ENCODE data around the gene PPP2R3A. TPM values are rescaled to one million over a fixed set of nuclear protein-coding genes. Genes with fewer than 3 reads are reported as not detected.

Gene PPP2R3A
- total and polyA plus RNA-seq, 9 of the 15 experiments (the other 6 are each of a cell fraction or from before 2014, with no cell fraction given) = 0.10 to 0.50 (median 0.24) TPM

DNA sequence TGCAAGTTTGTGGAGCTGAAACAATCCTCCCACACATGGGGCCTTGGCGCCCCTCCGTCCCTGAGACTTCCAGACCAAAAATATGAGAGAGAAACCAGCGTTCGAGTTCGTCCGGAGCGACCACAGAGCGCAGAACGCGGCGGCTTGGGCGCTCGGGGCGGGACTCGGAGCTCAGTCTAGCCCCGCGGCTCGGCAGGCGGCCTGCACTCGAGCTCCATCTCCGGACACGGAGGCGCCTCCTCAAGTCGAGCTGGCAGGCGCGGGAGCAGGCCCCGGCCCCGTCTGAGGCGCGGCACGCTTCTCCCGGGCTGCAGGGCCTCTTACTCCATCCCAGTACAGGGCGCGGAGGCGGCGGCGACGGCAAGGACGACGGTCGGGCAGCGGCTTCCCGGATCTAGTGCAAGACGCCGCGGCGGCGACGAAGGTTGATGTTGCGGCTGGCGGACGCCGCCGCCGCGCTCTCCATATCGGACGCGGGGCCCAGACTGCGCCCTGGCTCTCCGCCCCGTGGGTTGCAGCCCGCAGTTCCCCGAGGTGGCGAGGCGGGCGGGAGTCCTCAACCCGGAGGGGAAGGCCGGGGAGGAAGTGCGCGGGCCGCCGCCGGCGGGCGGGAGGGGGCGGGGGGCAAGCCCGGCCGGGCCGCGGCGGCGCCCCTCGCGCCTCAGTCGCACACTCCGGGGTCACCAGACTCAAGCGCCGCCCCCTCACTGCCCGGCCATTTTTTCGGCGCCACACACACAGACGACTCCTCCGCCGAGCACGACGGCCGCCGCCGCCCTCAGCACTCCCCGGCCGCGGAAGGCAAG, 229.9 kb downstream of the PPP2R3A start (continued):
- TF ChIP-seq ZBTB7A (IDR thresholded peaks at IDR 0.05; ENCODE audit: borderline replicate concordance, control insufficient read depth, low read depth, low read length) (peak; percentile 73; the same call in 1 of the 2 replicates), NR2C2 (CRISPR knock-in tag; IDR thresholded peaks at IDR 0.05) (no peak; the same call in 1 of the 2 replicates), NR2C2 (tag; IDR thresholded peaks at IDR 0.05) (no peak), ZNF655 (CRISPR knock-in tag; IDR thresholded peaks at IDR 0.05) (no peak)

DNA sequence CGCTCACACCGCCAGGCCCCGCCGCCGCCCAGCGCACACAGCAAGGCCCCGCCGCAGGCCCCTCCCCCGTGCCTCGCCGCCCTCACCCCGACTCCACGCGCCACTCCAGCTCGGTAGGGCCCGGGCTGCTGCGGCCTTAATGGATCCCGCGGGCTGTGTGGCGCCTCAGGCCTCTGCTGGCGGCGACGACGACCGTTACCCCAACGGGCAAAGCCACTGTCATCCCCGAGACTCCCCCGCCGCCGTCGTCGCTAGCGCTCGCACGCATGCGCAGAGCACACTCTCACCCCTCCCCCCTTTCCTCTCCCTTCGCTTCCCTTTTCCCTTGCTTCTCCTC, 230.5 kb downstream of the PPP2R3A start, which contains the start of gene MSL2:
TSS of gene MSL2 (minus strand) at position 272 of the 337 bp plus-strand sequence. CDS start 1,222 bp downstream, outside the sequence.
- 2% methylated on average over 14 of the region's 37 CpGs for WGBS (ENCODE audit: insufficient coverage, low coverage, missing lambda C conversion rate)
- no peaks in the 10 kb centered on the region for H3K27me3 ChIP-seq (ENCODE audit: control insufficient read depth in 2 of 2, insufficient read depth in 2 of 2, low read length in 2 of 2)
- no peak for DNase-seq (ENCODE audit: extremely low read depth in 1 of 4, low spot score in 3 of 4)
- peaks cover 39% of the 10 kb centered on the region for H4K20me1 ChIP-seq (replicated peaks; ENCODE audit: control insufficient read depth, insufficient read depth, low read length)
- ChIA-PET CTCF (ENCODE audit: low intra/inter-chr PET ratio) (no interaction called here), POLR2A (interaction anchor here (0.6 to 3.8 kb wide), 11 partner anchors 8 to 556 kb away, joined by 3 to 21 read pairs (median 4); partner anchors contain the start of gene STAG1)
- peak within 1 kb of the TSS; percentile 87 for H3K4me2 ChIP-seq (ENCODE audit: insufficient read depth, low read length)
- H3K36me3 ChIP-seq (ENCODE audit: control insufficient read depth, insufficient read depth, low read length) = peaks cover 9% of the 10 kb centered on the region; the same call in 2 of the 3 replicates
- peak within 1 kb of the TSS; percentile 95 for H2AFZ ChIP-seq (ENCODE audit: low read depth, low read length)
- peak within 1 kb of the TSS; percentile 89 to 98 for H3K9ac ChIP-seq (ENCODE audit: insufficient read depth in 1 of 2, low read depth in 2 of 2, low read length in 2 of 2)
- peaks cover 58% of the 10 kb centered on the region for H3K79me2 ChIP-seq (ENCODE audit: control insufficient read depth, insufficient read depth, low read length)
- peak within 1 kb of the TSS; percentile 99 for H3K27ac ChIP-seq (ENCODE audit: extremely low read depth, low read depth, low read length)
- H3K9me3 ChIP-seq (replicated peaks; ENCODE audit: control insufficient read depth, insufficient read depth, low read depth, low read length) = no peaks in the 10 kb centered on the region
- H3K9me1 ChIP-seq (ENCODE audit: control insufficient read depth, insufficient read depth, low read length) = no peaks in the 10 kb centered on the region
- peaks cover 5 to 12% of the 10 kb centered on the region in 2 experiments; a peak in 4 of 5 replicates for H3K4me1 ChIP-seq (replicated peaks in 1 of 2; ENCODE audit: control insufficient read depth in 2 of 2, insufficient read depth in 2 of 2, low read length in 2 of 2)
- H3K4me3 ChIP-seq = peak within 1 kb of the TSS; percentile 76
- intact Hi-C loops (cut with micrococcal nuclease) (loop anchor here (2.0 to 5.0 kb wide), 2 partner anchors 55 to 119 kb away; partner anchors contain the start of gene PCCB), in situ Hi-C loops (cut with MboI) (no loop called here)
- peak; percentile 57; the same call in 2 of the 3 replicates for ATAC-seq
- no TSS peak for BruUV-seq (replicated peaks)
- FAIRE-seq = no peak
- TF ChIP-seq, protein P1, sequence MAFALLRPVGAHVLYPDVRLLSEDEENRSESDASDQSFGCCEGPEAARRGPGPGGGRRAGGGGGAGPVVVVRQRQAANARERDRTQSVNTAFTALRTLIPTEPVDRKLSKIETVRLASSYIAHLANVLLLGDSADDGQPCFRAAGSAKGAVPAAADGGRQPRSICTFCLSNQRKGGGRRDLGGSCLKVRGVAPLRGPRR (CRISPR knock-in tag; IDR thresholded peaks at IDR 0.05) = no peak
- TF ChIP-seq ZNF212 (CRISPR knock-in tag; IDR thresholded peaks at IDR 0.05) = no peak
- TF ChIP-seq OTX1 (CRISPR knock-in tag; IDR thresholded peaks at IDR 0.05) = peak; percentile 21; the same call in 1 of the 2 replicates
- no peak for TF ChIP-seq THAP7 (CRISPR knock-in tag; IDR thresholded peaks at IDR 0.05)
- peak; percentile 2; the same call in 1 of the 2 replicates for TF ChIP-seq HCFC1 (IDR thresholded peaks at IDR 0.05; ENCODE audit: low read depth, low read length)
- TF ChIP-seq HMGXB4 (CRISPR knock-in tag; IDR thresholded peaks at IDR 0.05) = 0 out of 2 replicates have a peak, but pooled peaks have one; percentile 1
- TF ChIP-seq KDM4B (IDR thresholded peaks at IDR 0.05; ENCODE audit: borderline replicate concordance in 2 of 2, low read depth in 1 of 2) = no peak
- peak in 1 of 2 experiments; percentile 73; a peak in 2 of 4 replicates for TF ChIP-seq ZNF639 (CRISPR knock-in tag; conservative IDR thresholded peaks at IDR 0.05 in 1 of 2, IDR thresholded peaks at IDR 0.05 in 1 of 2)

All from K562 (cell line).